HepG2 (cell line): ENCODE results near the gene CACNG4. TPM values are rescaled to one million over a fixed set of nuclear protein-coding genes. Genes with fewer than 3 reads are reported as not detected.
A peak's percentile ranks its signal among the peaks of the same experiment; 100 is the strongest.

ENCODE experiments used
- GFI1 ChIP-seq: sonication (generic); formaldehyde crosslinking; IDR thresholded peaks from 2 replicates; pipeline ENCODE4 v1.5.0; 2020; ENCODE audit warnings: missing genetic modification reagents, mild to moderate bottlenecking, borderline replicate concordance
- MAZ ChIP-seq, 2 experiments: sonication (generic) in 1 of 2; formaldehyde crosslinking in 1 of 2; IDR thresholded peaks; 2 replicates each; pipeline versions ENCODE4 v1.5.0 to v1.6.1; 2012 to 2020; ENCODE audit warnings: low read depth in 2 of 2, mild to moderate bottlenecking in 2 of 2, borderline replicate concordance in 1 of 2, improper control_type of control experiment in 1 of 2, low read length in 1 of 2, missing genetic modification reagents in 1 of 2, moderate library complexity in 1 of 2
- TAF1 ChIP-seq: sonication (generic); formaldehyde crosslinking; IDR thresholded peaks from 2 replicates; pipeline ENCODE4 v1.4.0; 2020; ENCODE audit warnings: missing genetic modification reagents
- ZNF207 ChIP-seq: fragments of 450-650 bp; IDR thresholded peaks from 2 replicates; pipeline ENCODE4 v1.6.1; 2016; ENCODE audit warnings: antibody characterized with exemption, borderline replicate concordance
- ZNF512B ChIP-seq: sonication (generic); formaldehyde crosslinking; IDR thresholded peaks from 2 replicates; pipeline ENCODE4 v1.5.1; 2020; ENCODE audit warnings: missing genetic modification reagents, mild to moderate bottlenecking, borderline replicate concordance
- ZNF777 ChIP-seq: sonication (generic); formaldehyde crosslinking; IDR thresholded peaks from 2 replicates; pipeline ENCODE4 v1.4.0; 2020; ENCODE audit warnings: missing genetic modification reagents
- polyA plus RNA-seq, 8 experiments: library from polyadenylated mRNA; depleted of rRNA in 3 of 8; stranded (reverse) in 7 of 8; unstranded in 1 of 8; fragments of >200 nt; fragmentation: Illumina TruSeq in 4 of 8; extraction: Trizol in 4 of 8; gene quantifications; 2 replicates each; pipeline versions ENCODE4 v1.2.1 to v1.2.3, GENCODE V29; 2011 to 2016; ENCODE audit warnings: low read depth in 4 of 8, missing spikeins in 1 of 8, mixed read lengths in 1 of 8; ENCODE audit not compliant: insufficient read depth in 1 of 8
- total RNA-seq, 5 experiments: library from RNA; depleted of rRNA; stranded (reverse); fragments of >200 nt; fragmentation: Illumina TruSeq; extraction: Trizol; gene quantifications; 2 replicates each; pipeline ENCODE4 v1.2.3, GENCODE V29; 2016; ENCODE audit warnings: low read depth in 1 of 5
- TF ChIP-seq, protein P1 (sequence below): sonication (generic); formaldehyde crosslinking; IDR thresholded peaks from 2 replicates; pipeline ENCODE4 v1.4.0; 2020; ENCODE audit warnings: low read depth, mild to moderate bottlenecking, missing genetic modification reagents

Gene CACNG4
- total and polyA plus RNA-seq, 2 of the 13 experiments (the other 11 are each of a cell fraction or from before 2014, with no cell fraction given), result 0.09 TPM

DNA sequence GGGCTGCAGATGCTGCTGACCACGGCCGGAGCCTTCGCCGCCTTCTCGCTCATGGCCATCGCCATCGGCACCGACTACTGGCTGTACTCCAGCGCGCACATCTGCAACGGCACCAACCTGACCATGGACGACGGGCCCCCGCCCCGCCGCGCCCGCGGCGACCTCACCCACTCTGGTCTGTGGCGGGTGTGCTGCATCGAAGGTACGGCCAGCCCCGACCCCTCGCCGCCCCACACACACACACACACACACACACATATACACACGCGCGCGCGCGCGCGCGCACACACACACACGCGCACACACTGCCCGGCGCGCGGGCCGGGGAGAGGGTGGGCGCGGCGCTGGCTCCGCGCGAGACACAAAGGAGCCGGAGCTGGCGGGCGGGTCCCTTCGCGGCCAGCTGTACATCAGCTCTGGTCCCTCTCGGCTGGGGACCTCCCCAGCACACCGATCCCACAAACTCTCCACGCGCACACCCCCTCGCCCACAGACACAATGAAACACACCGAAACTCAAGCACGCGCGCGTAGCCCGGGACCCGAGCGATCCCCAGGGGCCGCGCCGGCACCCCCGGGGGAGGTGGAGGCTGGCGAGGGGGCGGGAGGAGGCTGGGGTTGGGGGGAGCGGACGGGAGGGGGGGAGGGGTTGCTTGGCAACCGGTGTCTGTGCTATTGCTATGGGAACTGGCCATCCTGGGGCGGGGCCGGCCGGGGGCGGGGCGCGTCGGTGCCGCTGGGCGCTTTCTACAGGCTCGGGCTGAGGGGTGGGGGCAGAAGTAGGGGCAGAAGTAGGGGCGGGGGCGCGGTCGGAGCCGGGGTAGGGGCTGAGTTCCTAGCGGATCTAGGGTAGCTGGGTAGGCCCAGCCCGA lies 658 bp downstream of the CACNG4 start (continued):
- TF ChIP-seq ZNF512B, result no peak
- TF ChIP-seq ZNF207, result no peak
- TF ChIP-seq TAF1 (CRISPR knock-in tag), result no peak
- no peak for TF ChIP-seq GFI1 (CRISPR knock-in tag)
- no peak for TF ChIP-seq MAZ (IDR thresholded peaks at IDR 0.05; ENCODE audit: borderline replicate concordance, low read depth, low read length)
- no peak for TF ChIP-seq MAZ (CRISPR knock-in tag; IDR thresholded peaks at IDR 0.05; ENCODE audit: low read depth)
- 0 out of 2 replicates have a peak, but pooled peaks have one; percentile 22 for TF ChIP-seq ZNF777 (CRISPR knock-in tag)
- TF ChIP-seq, protein P1, sequence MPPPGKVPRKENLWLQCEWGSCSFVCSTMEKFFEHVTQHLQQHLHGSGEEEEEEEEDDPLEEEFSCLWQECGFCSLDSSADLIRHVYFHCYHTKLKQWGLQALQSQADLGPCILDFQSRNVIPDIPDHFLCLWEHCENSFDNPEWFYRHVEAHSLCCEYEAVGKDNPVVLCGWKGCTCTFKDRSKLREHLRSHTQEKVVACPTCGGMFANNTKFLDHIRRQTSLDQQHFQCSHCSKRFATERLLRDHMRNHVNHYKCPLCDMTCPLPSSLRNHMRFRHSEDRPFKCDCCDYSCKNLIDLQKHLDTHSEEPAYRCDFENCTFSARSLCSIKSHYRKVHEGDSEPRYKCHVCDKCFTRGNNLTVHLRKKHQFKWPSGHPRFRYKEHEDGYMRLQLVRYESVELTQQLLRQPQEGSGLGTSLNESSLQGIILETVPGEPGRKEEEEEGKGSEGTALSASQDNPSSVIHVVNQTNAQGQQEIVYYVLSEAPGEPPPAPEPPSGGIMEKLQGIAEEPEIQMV (CRISPR knock-in tag), result no peak
- TF ChIP-seq, all 625 proteins: peak for 7
